Superior temporal gyrus (tissue), 1 donor: ENCODE data around the gene UBAP1L.
"Not testable (repeated sequence)": the region's sequence is repeated elsewhere in the genome, so short reads cannot be mapped to it uniquely, and the experiment has no call there.

Experiments
- DNase-seq: peaks from one replicate; pipeline ENCODE4 v3.0.0-alpha.2; 2016; ENCODE audit errors: extremely low spot score

The UBAP1L gene

DNA sequence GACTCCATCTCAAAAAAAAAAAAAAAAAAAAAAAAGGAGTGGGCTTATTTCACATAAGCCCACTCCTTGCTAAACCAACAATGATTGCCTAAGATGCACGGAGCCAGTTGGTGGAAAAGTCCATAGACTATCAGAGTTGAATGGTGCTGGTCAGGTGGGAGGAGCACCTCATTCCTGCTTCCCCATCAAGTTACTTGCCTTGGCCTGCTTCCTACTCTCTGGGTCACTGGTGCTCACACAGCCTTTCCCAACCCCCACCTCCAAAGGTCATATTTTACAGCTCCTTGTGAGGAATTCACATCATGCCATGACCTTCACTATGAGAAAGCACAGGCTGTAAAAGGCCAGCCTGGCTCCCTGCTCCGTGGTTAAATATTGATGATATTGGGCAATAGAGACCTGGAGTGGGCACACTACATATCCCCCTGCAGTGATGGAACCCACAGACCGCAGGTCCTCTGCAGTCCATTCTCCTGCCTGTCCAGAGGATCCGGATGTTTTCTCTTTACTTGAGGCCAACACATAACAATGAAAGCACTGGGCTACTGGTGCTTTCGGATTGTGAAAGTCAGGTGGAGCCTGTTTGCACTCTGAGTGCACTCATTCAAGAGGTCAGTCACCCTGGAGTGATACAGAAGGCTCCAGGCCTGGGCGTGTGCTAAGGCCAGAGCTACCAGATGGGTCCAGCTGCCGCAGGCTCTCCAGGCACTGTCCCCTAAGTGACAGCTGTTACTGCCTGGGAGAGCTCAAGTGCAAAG, 70.1 kb downstream of the UBAP1L start, which contains the start of gene SLC51B:
Gene SLC51B (plus strand): TSS at position 664 of the 758 bp plus-strand sequence. CDS start 4,618 bp downstream, outside the sequence.
- no peak for DNase-seq

- not testable (repeated sequence) for DNase-seq
Observed at GRCh38 chr15:65044218-65044617, 70.8 kb downstream of the UBAP1L start.

- no peak for DNase-seq
Observed at GRCh38 chr15:65042776-65043327, 72.1 kb downstream of the UBAP1L start.
